IMR-90 (cell line): ENCODE results near the gene ARFGEF3. TPM values are rescaled to one million over a fixed set of nuclear protein-coding genes. Genes with fewer than 3 reads are reported as not detected.

Experiments used
- ATAC-seq: fragments of 200-7000 bp; cut with Tn5 transposase; 2 replicates; pipeline ENCODE4 v1.9.1; 2020; ENCODE audit warnings: low read depth, mild to moderate bottlenecking, moderate library complexity
- BruUV-seq: library from RNA; stranded (reverse); fragments of 400-500 nt; replicated peaks from 2 replicates; lab custom pipeline; 2021; lab: Mats Ljungman, UMichigan
- CTCF ChIA-PET: fragments of 300-600 bp; formaldehyde crosslinking; extraction: SDS; loops from one replicate; lab custom pipeline; 2021; ENCODE audit warnings: antibody characterized with exemption; lab: Yijun Ruan, JAX
- POLR2A ChIA-PET: fragments of 300-600 bp; sonication (Branson Sonifier 250); formaldehyde crosslinking; loops from one replicate; lab custom pipeline; 2022; ENCODE audit warnings: antibody characterized with exemption; ENCODE audit not compliant: unreplicated experiment; lab: Charles Lee
- DNase-seq: peaks from one replicate; pipeline ENCODE4 v3.0.0; 2013
- H2AFZ ChIP-seq: replicated peaks from 2 replicates; pipeline ENCODE3; 2013; ENCODE audit warnings: low read length, mild to moderate bottlenecking; ENCODE audit not compliant: poor library complexity
- H2AK5ac ChIP-seq: 2 replicates; pipeline ENCODE4 v1.6.1; 2013; ENCODE audit warnings: low read depth, low read length, inconsistent platforms
- H2AK9ac ChIP-seq: replicated peaks from 2 replicates; pipeline ENCODE3; 2013; ENCODE audit warnings: mild to moderate bottlenecking, low read depth, low read length, moderate library complexity; ENCODE audit not compliant: poor library complexity
- H2BK120ac ChIP-seq: 2 replicates; pipeline ENCODE4 v1.6.1; 2013; ENCODE audit warnings: low read depth, low read length, inconsistent platforms
- H2BK15ac ChIP-seq: 3 replicates; pipeline ENCODE4 v1.6.1; 2013; ENCODE audit warnings: low read depth, low read length, inconsistent platforms
- H2BK20ac ChIP-seq: 2 replicates; pipeline ENCODE4 v1.6.1; 2013; ENCODE audit warnings: low read depth, mild to moderate bottlenecking, inconsistent platforms, low read length, moderate library complexity
- H2BK5ac ChIP-seq: 2 replicates; pipeline ENCODE4 v1.6.1; 2013; ENCODE audit warnings: mild to moderate bottlenecking, low read depth, low read length, inconsistent platforms; ENCODE audit not compliant: poor library complexity, severe bottlenecking
- H3K14ac ChIP-seq: replicated peaks from 2 replicates; pipeline ENCODE4 v1.6.1; 2013; ENCODE audit warnings: low read depth, low read length, inconsistent platforms
- H3K18ac ChIP-seq: 2 replicates; pipeline ENCODE4 v1.6.1; 2013; ENCODE audit warnings: low read depth, low read length, control low read depth
- H3K23ac ChIP-seq: 2 replicates; pipeline ENCODE4 v1.6.1; 2013; ENCODE audit warnings: low read depth, low read length, inconsistent platforms
- H3K27ac ChIP-seq: 2 replicates; pipeline ENCODE4 v1.5.1; 2013; ENCODE audit warnings: mild to moderate bottlenecking, control low read depth, low read length; ENCODE audit not compliant: insufficient read depth
- H3K27me3 ChIP-seq: 2 replicates; pipeline ENCODE4 v1.6.1; 2013; ENCODE audit warnings: low read length; ENCODE audit not compliant: control insufficient read depth, insufficient read depth
- H3K36me3 ChIP-seq: 2 replicates; pipeline ENCODE4 v1.6.1; 2013; ENCODE audit warnings: low read length, mixed read lengths; ENCODE audit not compliant: control insufficient read depth, insufficient read depth
- H3K4ac ChIP-seq: 2 replicates; pipeline ENCODE4 v1.6.1; 2013; ENCODE audit warnings: low read depth, low read length, inconsistent platforms
- H3K4me1 ChIP-seq: 2 replicates; pipeline ENCODE4 v1.6.1; 2013; ENCODE audit warnings: low read length, mixed read lengths; ENCODE audit not compliant: control insufficient read depth, insufficient read depth
- H3K4me2 ChIP-seq: 2 replicates; pipeline ENCODE4 v1.6.1; 2013; ENCODE audit warnings: low read depth, mild to moderate bottlenecking, control low read depth, low read length, moderate library complexity
- H3K4me3 ChIP-seq: 2 replicates; pipeline ENCODE4 v1.5.1; 2013; ENCODE audit warnings: low read depth, mild to moderate bottlenecking, control low read depth, low read length, moderate library complexity; ENCODE audit not compliant: insufficient read depth
- H3K56ac ChIP-seq: 2 replicates; pipeline ENCODE4 v1.6.1; 2013; ENCODE audit warnings: low read length, inconsistent platforms; ENCODE audit not compliant: insufficient read depth; ENCODE audit errors: extremely low read depth
- H3K79me1 ChIP-seq, 2 experiments: 2 replicates each; pipeline ENCODE4 v1.6.1; 2013; ENCODE audit warnings: low read length in 2 of 2, inconsistent platforms in 1 of 2, low read depth in 1 of 2
- H3K9ac ChIP-seq: 2 replicates; pipeline ENCODE4 v1.6.1; 2013; ENCODE audit warnings: low read depth, low read length, control low read depth
- H3K9me1 ChIP-seq: 2 replicates; pipeline ENCODE4 v1.6.1; 2013; ENCODE audit warnings: low read length, inconsistent platforms; ENCODE audit not compliant: insufficient read depth
- H3K9me3 ChIP-seq: 2 replicates; pipeline ENCODE4 v1.6.1; 2013; ENCODE audit warnings: low read length; ENCODE audit not compliant: control insufficient read depth, insufficient read depth
- H4K20me1 ChIP-seq: 2 replicates; pipeline ENCODE4 v1.6.1; 2013; ENCODE audit warnings: low read length, inconsistent platforms; ENCODE audit not compliant: insufficient read depth
- H4K5ac ChIP-seq: 2 replicates; pipeline ENCODE4 v1.6.1; 2013; ENCODE audit warnings: mild to moderate bottlenecking, low read depth, low read length, control low read depth
- H4K8ac ChIP-seq, 2 experiments: 2 replicates each; pipeline ENCODE4 v1.6.1; 2013; ENCODE audit warnings: low read depth in 2 of 2, low read length in 2 of 2, control low read depth in 1 of 2, inconsistent platforms in 1 of 2
- H4K91ac ChIP-seq: 2 replicates; pipeline ENCODE4 v1.6.1; 2013; ENCODE audit warnings: low read depth, low read length, inconsistent platforms; ENCODE audit not compliant: insufficient read depth
- BHLHE40 ChIP-seq: fragments of 150-350 bp; IDR thresholded peaks from 2 replicates; pipeline ENCODE4 v1.6.1; 2016; ENCODE audit warnings: mild to moderate bottlenecking, low read depth, low read length
- CEBPB ChIP-seq: IDR thresholded peaks from 2 replicates; pipeline ENCODE4 v1.6.1; 2012; ENCODE audit warnings: low read depth, low read length, improper control_type of control experiment
- CHD1 ChIP-seq: IDR thresholded peaks from 2 replicates; pipeline ENCODE4 v1.6.1; 2012; ENCODE audit warnings: low read depth, low read length, improper control_type of control experiment
- CTCF ChIP-seq: conservative IDR thresholded peaks from 2 replicates; pipeline ENCODE4 v1.5.1; 2012; ENCODE audit warnings: mild to moderate bottlenecking, low read depth, low read length, improper control_type of control experiment
- ELK1 ChIP-seq: fragments of 150-350 bp; IDR thresholded peaks from 2 replicates; pipeline ENCODE4 v1.6.1; 2016; ENCODE audit warnings: low read depth, mild to moderate bottlenecking, low read length, moderate library complexity, borderline replicate concordance
- MAFK ChIP-seq: IDR thresholded peaks from 2 replicates; pipeline ENCODE4 v1.6.1; 2012; ENCODE audit warnings: low read depth, low read length, improper control_type of control experiment
- MAZ ChIP-seq: IDR thresholded peaks from 2 replicates; pipeline ENCODE4 v1.6.1; 2012; ENCODE audit warnings: low read depth, mild to moderate bottlenecking, low read length, improper control_type of control experiment, moderate library complexity, borderline replicate concordance
- MXI1 ChIP-seq: IDR thresholded peaks from 2 replicates; pipeline ENCODE4 v1.6.1; 2012; ENCODE audit warnings: low read depth, mild to moderate bottlenecking, low read length, moderate library complexity, borderline replicate concordance
- NFE2L2 ChIP-seq: fragments of 150-350 bp; IDR thresholded peaks from 2 replicates; pipeline ENCODE4 v1.6.1; 2016; ENCODE audit warnings: low read depth, mild to moderate bottlenecking, low read length
- POLR2A ChIP-seq: IDR thresholded peaks from 2 replicates; pipeline ENCODE4 v1.6.1; 2012; ENCODE audit warnings: mild to moderate bottlenecking, low read depth, low read length
- RAD21 ChIP-seq: IDR thresholded peaks from 2 replicates; pipeline ENCODE4 v1.6.1; 2012; ENCODE audit warnings: low read length, improper control_type of control experiment
- RCOR1 ChIP-seq: IDR thresholded peaks from 2 replicates; pipeline ENCODE4 v1.6.1; 2012; ENCODE audit warnings: mild to moderate bottlenecking, low read length, improper control_type of control experiment; ENCODE audit not compliant: insufficient replicate concordance
- RFX5 ChIP-seq: IDR thresholded peaks from 2 replicates; pipeline ENCODE4 v1.8.0; 2012; ENCODE audit warnings: low read depth, mild to moderate bottlenecking, low read length, moderate library complexity
- SMC3 ChIP-seq: fragments of 150-350 bp; IDR thresholded peaks from 2 replicates; pipeline ENCODE4 v1.6.1; 2016; ENCODE audit warnings: low read depth, mild to moderate bottlenecking, antibody characterized with exemption, low read length, moderate library complexity
- USF2 ChIP-seq: fragments of 150-350 bp; IDR thresholded peaks from 2 replicates; pipeline ENCODE4 v1.6.1; 2017; ENCODE audit warnings: mild to moderate bottlenecking, antibody characterized with exemption, low read length, low read depth
- dilution Hi-C: fragments of 300-500 bp; cut with HindIII; formaldehyde crosslinking; loops from one replicate; pipeline ENCODE4 v1.14.3; 2018; ENCODE audit warnings: low sequenced_read_pairs; ENCODE audit not compliant: unreplicated experiment
- in situ Hi-C: fragments of 300-500 bp; cut with MboI; formaldehyde crosslinking; loops from 3 replicates; pipeline ENCODE4 v1.14.3; 2019; ENCODE audit warnings: low sequenced_read_pairs, inconsistent platforms, mixed read lengths
- intact Hi-C: fragments of 100-400 bp; cut with micrococcal nuclease; formaldehyde crosslinking; loops from 2 replicates; pipeline ENCODE4 v1.10.0; 2022
- polyA plus RNA-seq, 3 experiments: library from polyadenylated mRNA; depleted of rRNA; stranded (reverse); fragments of >200 nt; gene quantifications; 2 replicates each; pipeline ENCODE4 v1.2.3, GENCODE V29; 2012; ENCODE audit warnings: low replicate concordance in 1 of 3
- total RNA-seq: library from RNA; depleted of rRNA; stranded (reverse); fragments of >200 nt; gene quantifications from 2 replicates; pipeline ENCODE4 v1.2.3, GENCODE V29; 2012

ARFGEF3 gene
- total and polyA plus RNA-seq, 2 of the 4 experiments (the other 2 are of a cell fraction): under 0.01 to 0.02 TPM

- Histone ChIP-seq H4K91ac (no peak overlapping the region), H3K27me3 (peaks cover 9% of the 10 kb centered on the region), H3K36me3 (no peaks in the 10 kb centered on the region), H4K8ac (no peak overlapping the region), H2AK9ac (no peak overlapping the region), H2BK20ac (no peak overlapping the region), H2AFZ (no peak overlapping the region), H3K9me1 (no peaks in the 10 kb centered on the region), H3K23ac (no peak overlapping the region), H2BK120ac (no peak overlapping the region), H3K4ac (no peak overlapping the region), H2BK5ac (no peak overlapping the region), H2AK5ac (no peak overlapping the region), H3K4me1 (no peaks in the 10 kb centered on the region), H3K9ac (no peak overlapping the region), H3K56ac (no peak overlapping the region), H3K79me1 (no peaks in the 10 kb centered on the region), H3K4me3 (no peak overlapping the region), H3K27ac (no peak overlapping the region), H3K4me2 (no peak overlapping the region), H3K9me3 (no peaks in the 10 kb centered on the region), H3K14ac (no peak overlapping the region), H3K18ac (no peak overlapping the region), H4K20me1 (no peaks in the 10 kb centered on the region), H4K5ac (no peak overlapping the region), H2BK15ac (no peak overlapping the region)
- POLR2A ChIA-PET: no interaction called here
- dilution Hi-C loops: no loop called here
- ATAC-seq: no peak
- intact Hi-C loops: no loop called here
- CTCF ChIA-PET: no interaction called here
- DNase-seq: no peak
- in situ Hi-C loops: no loop called here
- TF ChIP-seq CEBPB: no peak
- no peak for TF ChIP-seq RFX5
- TF ChIP-seq CHD1: no peak
- TF ChIP-seq USF2: no peak
- no peak for TF ChIP-seq CTCF
- TF ChIP-seq MXI1: no peak
- no peak for TF ChIP-seq RAD21
- no peak for TF ChIP-seq BHLHE40
- no peak for TF ChIP-seq MAZ
- TF ChIP-seq MAFK: no peak
- no peak for TF ChIP-seq NFE2L2
- no peak for TF ChIP-seq ELK1
- TF ChIP-seq SMC3: no peak
- TF ChIP-seq POLR2A: no peak
- TF ChIP-seq RCOR1: no peak
- BruUV-seq: no TSS peak
Measured at GRCh38 chr6:138374230-138374629, 212.5 kb downstream of the ARFGEF3 start.
